Measurements from ENCODE around the gene LARP1B.

DNA sequence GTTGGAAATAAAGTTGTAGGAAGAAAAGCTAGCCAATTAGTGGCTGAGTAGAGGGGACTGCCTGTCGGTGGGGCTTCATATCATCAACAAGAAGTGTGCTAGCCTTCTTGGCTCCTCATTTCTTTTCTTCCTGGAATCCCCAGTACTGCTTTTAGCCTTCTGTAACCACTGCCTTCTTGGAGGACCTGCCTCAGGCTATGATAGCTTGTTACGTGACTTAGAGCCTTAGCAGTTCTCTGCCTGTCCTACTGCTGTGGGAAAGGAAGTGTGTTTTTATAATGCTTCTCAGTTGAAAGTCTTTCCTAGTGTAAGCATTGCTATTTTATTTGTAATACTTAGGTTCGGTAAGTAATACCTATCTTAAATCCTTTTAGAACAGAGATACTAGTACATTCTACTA, 61.9 kb downstream of the LARP1B start:
- no peak for TF ChIP-seq POLR2AphosphoS5 (IDR thresholded peaks at IDR 0.05)
- TF ChIP-seq, protein P1, sequence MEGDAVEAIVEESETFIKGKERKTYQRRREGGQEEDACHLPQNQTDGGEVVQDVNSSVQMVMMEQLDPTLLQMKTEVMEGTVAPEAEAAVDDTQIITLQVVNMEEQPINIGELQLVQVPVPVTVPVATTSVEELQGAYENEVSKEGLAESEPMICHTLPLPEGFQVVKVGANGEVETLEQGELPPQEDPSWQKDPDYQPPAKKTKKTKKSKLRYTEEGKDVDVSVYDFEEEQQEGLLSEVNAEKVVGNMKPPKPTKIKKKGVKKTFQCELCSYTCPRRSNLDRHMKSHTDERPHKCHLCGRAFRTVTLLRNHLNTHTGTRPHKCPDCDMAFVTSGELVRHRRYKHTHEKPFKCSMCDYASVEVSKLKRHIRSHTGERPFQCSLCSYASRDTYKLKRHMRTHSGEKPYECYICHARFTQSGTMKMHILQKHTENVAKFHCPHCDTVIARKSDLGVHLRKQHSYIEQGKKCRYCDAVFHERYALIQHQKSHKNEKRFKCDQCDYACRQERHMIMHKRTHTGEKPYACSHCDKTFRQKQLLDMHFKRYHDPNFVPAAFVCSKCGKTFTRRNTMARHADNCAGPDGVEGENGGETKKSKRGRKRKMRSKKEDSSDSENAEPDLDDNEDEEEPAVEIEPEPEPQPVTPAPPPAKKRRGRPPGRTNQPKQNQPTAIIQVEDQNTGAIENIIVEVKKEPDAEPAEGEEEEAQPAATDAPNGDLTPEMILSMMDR (IDR thresholded peaks at IDR 0.05 in 8 of 11, conservative IDR thresholded peaks at IDR 0.05 in 3 of 11), result no peak

Measured in spleen (tissue), 7 donors.